Right lobe of liver (tissue), 4 donors: Measurements from ENCODE around the gene RASL10A.

Experiments
- CTCF ChIP-seq, 4 donors: fragments of 200-600 bp in 3 of 4; fragments of 450-650 bp in 1 of 4; IDR thresholded peaks; one replicate each; pipeline versions ENCODE4 v1.5.1 to v1.8.0; 2016 to 2022; ENCODE audit warnings: antibody characterized with exemption in 4 of 4, mild to moderate bottlenecking in 2 of 4
- POLR2A ChIP-seq: fragments of 450-650 bp; IDR thresholded peaks from one replicate; pipeline ENCODE4 v1.6.1; 2017; ENCODE audit warnings: antibody characterized with exemption, mild to moderate bottlenecking
- donor health status: DM: no; HTN: no; CAD: no.
- donor health status: DM: no; HTN: no; CAD: no.
- donor health status: DM: no; HTN: yes; CAD: no.

GRCh38 chr22:29340566-29340965, 25.1 kb upstream of the RASL10A start:
- TF ChIP-seq CTCF (IDR thresholded peaks at IDR 0.05) (no peak), POLR2A (no peak)
